HK-2 (cell line): Measurements from ENCODE around the gene PDCD4.
"Not testable (repeated sequence)": the region's sequence is repeated elsewhere in the genome, so short reads cannot be mapped to it uniquely, and the experiment has no call there.

Experiments
- DNase-seq: peaks from one replicate; pipeline ENCODE4 v3.0.0-alpha.2; 2018; ENCODE audit not compliant: unreplicated experiment

PDCD4 gene

DNA sequence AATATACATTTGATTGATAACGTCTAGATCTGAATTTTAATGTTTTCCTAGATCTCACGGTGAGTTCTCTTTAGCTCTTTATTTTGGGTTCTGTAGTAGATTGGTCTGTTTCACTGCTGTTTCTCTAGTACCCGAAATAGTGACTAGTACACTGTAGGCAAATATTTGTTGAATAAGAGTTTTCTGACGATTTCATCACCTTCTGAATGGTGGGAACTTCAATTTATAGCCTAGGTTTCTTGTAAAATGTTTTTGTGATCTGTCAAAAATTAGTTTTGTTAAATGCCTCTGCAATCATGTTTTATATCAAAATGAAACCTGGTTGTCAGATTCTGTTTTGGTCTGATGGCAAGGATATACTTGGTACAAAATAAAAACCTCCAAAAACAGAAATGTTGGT, 10.2 kb downstream of the PDCD4 start:
- no peak for DNase-seq

DNA sequence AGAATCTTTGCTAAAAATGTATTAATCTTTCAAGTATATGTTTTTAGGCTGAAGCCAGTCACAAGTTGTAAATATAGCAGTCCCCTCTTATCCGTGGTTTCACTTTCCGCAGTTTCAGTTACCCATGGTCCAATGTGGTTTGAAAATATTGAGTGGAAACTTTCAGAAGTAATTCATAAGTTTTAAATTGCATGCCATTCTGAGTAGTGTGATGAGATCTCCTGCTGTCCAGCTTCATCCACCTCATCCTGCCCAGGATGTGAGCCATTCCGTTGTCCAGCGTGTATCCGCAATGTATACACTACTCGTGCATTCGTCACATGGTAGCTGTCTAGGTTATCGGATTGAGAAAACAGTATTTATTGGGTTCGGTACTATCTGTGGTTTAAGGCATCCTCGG, 12.2 kb downstream of the PDCD4 start:
- no peak for DNase-seq

DNA sequence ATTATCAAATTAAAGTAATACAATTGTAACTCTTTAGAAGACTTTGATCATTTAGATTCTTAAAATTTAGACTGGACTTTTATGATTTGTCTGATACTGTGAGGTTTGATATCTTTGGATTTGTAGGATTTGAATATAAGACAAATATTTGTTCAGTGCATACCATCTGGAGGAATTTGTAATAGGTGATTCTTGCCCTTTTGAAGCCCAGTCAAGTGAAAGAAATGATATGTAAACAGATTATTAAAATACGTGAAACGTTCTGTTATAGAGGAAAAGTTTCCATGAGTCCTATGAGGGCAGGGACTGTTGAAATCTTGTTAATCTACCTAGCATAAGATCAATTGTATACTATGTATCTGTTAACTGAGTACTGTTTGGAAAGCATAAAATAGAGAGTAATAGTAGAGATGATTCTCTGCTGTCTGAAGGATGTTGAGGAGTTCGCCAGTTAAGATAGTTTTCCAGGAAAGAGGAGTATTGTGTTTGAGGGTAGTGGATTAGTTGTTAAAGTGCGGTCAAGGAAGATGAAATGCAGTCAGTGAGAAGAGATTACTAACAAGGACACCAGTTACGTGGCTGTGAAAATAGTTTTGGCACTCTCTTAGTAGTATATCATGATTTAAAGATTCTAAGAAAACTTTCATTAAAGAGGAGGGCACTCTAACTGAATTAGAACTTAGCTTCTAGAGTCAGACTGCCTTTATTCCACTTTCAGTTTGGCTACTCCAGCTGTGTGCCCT, 14.4 kb downstream of the PDCD4 start:
- no peak for DNase-seq

GRCh38 chr10:110887560-110887959, 15.8 kb downstream of the PDCD4 start:
- no peak for DNase-seq

GRCh38 chr10:110892602-110893288, 21.0 kb downstream of the PDCD4 start:
- no peak for DNase-seq

DNA sequence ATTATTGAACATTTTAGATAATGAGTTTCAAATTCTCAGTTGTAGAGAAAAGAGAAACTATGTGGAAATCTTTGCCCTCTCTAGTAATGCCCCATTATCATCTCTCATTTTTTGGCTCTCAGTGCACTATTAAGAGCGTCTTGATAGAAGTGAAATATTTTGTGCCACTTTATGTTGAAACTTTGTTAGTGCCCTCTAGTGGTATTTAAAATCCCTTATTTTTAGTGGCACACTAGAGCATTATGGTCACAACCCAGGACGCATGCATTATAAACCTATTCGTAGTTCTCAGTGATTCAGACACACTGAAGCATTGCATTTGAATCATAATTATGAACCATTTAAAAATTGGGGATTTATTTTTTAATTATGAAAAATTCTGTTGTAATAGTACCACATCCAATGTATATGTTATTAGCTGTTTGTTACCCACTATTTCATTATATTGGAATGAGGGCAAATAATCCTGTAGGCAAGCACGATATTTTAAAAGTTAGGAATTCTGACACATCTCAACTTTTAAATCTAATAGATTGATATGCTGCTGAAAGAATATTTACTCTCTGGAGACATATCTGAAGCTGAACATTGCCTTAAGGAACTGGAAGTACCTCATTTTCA, 21.9 kb downstream of the PDCD4 start:
- no peak for DNase-seq

DNA sequence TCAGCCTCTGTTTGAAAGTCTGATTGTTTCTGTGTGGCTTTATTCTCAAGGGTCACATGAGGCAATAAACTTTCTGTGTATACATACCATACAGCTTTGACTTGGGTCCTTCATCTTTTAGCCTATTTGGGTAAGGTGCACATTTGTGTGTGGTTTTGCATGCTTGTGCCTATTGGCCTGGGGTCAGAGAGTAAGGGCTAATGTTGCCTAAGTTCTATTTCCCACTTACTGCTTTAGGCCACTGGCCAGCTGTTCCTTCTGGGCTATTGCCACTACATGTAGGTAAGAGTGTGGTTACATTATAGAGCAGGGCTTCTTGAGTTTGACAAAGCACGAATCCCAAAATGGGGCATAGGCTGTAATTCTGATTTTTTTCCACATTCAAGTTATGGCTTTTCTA, 25.5 kb downstream of the PDCD4 start:
- DNase-seq, result no peak

- DNase-seq, result no peak
These were observed 26.7 kb downstream of the PDCD4 start for GRCh38 chr10:110898391-110898790.

DNA sequence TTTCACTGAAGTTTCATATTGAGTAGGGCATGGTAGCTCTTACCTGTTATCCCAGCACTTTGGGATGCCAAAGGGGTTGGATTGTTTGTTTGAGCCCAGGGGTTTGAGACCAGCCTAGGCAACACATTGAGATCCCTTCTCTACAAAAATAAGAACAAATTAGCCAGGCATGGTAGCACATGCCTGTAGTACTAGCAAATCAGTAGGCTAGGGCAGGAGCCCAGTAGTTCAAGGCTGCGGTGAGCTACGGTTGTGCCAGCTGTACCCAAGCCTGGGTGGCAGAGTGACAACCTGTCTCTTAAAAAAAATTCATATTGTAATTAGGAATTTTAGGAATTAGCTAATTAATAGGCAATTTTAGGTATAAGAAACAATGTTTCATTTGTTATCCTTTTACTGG, 29.3 kb downstream of the PDCD4 start:
- no peak for DNase-seq

GRCh38 chr10:110901954-110902819, 30.5 kb downstream of the PDCD4 start:
- DNase-seq, result no peak

- DNase-seq, result no peak
These were observed 31.9 kb downstream of the PDCD4 start for GRCh38 chr10:110903280-110904278.

GRCh38 chr10:110910138-110910537, 38.4 kb downstream of the PDCD4 start:
- no peak for DNase-seq

GRCh38 chr10:110912374-110912773, 40.6 kb downstream of the PDCD4 start:
- DNase-seq, result no peak

- no peak for DNase-seq
These were observed 42.7 kb downstream of the PDCD4 start for GRCh38 chr10:110914431-110914830.

DNA sequence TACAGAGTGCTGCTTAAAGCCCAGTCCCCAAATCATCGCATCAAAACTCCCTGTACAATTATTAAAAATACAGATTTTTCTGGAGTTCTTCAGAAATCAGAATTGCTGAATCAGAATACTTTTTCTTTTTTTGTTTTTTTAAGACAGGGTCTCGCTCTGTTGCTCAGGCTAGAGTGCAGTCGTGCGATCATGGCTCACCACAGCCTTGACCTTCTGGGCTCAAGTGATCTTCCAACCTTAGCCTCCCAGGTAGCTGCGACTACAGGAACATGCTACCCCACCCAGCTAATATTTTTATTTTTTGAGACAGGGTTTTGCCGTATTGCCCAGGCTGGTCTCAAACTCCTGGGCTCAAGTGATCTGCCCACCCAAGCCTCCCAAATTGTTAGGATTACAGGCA, 43.3 kb downstream of the PDCD4 start:
- peak; percentile 42 for DNase-seq

DNA sequence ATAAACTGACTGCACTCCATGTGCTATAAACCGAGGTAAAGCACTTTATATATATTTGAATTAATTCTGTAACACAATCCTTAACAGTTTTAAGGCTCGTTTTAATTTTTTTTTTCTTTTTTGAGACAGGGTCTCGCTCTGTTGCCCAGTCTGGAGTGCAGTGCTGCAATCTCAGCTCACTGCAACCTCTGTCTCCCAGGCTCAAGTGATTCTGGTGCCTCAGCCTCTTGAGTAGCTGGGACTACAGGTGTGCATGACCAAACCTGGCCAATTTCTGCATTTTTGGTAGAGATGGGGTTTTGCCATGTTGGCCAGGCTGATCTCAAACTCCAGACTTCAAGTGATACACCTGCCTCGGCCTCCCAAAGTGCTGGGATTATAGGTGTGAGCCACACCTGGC, 43.9 kb downstream of the PDCD4 start:
- not testable (repeated sequence) for DNase-seq

DNA sequence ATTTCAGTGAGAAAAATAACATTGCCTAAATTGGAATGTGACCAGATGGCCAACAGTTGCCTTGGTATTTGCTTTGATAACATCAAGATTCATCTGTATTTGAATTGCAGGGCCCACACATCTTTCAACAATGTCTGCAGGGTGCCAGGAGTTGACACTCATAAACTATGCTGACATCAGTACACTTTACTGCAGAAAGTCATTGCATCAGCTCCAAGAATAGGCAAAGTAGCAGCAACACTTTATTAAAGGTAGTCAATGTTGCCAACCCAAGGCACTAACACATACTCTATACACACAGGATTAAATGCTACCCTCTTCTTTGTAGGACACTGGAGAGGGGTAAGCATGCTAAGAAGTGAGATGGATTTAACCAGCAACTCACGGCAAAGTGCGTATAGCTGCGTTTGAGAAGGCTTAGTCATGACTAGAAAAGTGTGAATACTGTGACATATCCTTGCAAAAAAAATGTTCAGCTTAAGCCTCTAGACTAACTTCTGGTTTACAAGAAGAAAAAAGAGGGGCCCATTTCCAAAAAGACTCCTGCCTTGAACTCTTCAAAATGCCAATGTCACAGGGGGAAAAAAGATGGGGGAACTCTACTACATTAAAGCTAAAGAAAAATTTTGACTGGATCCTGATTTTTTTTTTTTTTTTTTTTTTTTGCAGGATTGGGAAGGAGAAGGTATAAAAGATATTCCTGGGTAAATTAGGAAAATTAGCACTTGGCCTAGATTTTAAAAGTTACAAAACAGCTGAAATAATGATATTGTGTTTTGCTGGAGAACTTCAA, 45.0 kb downstream of the PDCD4 start:
- DNase-seq, result no peak

DNA sequence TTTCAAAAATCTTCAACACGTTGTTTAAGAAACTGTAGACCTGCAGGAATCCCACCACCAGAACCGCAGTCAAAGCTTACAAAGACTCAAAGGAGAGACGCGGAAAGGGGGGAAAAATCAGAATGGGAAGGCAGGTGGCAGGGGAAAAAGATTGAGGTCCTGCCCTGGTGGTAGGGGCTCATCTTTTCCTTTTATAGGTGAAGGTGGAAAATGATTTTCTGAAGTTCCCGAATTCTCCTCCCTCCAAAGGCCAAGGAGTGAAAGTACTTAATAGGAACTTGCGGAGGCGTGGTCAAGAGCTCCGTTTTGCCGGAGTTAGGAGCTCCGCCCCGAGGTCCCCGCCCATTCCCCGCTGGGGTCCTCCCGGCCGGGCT, 46.5 kb downstream of the PDCD4 start:
- DNase-seq, result peak; percentile 96

GRCh38 chr10:110918643-110919348, 47.1 kb downstream of the PDCD4 start, which contains the start of gene BBIP1:
Gene BBIP1, minus strand, starts transcription at chr10:110919180. Its CDS starts 1,023 bp downstream, at chr10:110918157.
- DNase-seq, result no peak
